ENCODE data around the gene PIGM.
A peak's percentile ranks its signal among the peaks of the same experiment; 100 is the strongest.

The PIGM gene

DNA sequence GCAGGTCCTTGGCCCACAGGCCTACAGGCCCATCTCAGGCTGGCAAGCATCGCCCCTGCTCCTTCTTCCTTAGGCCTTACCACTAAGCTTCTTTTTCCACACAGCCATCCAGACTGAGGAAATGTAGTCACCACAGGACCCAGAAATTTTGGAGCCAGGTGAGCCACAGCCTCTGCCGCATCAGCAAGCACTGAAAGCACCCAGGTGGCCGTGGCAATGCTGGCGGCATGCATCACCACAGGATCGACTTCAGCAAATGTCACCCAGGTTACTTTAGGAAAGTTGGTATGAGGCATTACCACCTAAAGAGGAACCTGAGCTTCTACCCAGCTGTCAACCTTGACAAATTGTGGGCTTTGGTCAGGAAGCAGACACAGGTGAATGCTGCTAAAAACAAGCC, 11.6 kb downstream of the PIGM start:
- DNase-seq: no peak

DNA sequence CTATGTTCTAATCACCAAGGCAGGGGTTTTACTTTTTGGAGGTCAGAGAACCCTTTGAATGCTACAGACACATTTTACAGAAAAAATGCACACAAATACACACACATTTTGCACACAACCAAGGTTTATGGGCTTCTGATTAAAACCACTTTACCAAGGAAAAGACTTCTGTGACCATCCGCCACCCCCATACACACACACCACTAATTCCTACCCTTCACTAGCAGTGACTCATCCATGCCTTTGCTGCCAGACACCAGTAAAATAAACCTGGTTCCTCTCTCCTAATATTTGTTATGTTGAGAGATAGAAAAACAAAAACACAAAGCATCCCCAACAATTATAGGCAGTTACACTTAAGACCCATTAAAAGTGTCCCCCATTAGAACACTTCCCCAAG, 12.9 kb downstream of the PIGM start:
- DNase-seq: peak; percentile 34

DNA sequence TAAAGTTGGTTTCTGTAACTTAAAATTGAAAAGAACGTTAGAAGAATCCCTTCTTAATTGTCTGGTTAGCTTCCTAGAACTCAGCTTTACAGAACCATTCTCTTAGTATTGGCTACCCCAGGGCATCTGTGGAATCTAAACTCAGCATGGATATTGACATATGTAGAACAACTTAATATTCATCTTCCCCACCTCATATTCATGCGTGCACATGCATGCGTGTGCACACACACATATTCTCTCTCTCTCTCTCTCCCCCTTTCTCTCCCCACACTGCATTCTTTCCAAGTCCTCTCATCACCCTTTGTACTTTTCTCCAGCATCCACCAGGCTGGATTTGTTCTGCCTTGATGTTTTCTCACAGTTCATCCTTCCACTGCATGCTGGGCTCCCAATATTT, 13.4 kb downstream of the PIGM start:
- DNase-seq: no peak

DNA sequence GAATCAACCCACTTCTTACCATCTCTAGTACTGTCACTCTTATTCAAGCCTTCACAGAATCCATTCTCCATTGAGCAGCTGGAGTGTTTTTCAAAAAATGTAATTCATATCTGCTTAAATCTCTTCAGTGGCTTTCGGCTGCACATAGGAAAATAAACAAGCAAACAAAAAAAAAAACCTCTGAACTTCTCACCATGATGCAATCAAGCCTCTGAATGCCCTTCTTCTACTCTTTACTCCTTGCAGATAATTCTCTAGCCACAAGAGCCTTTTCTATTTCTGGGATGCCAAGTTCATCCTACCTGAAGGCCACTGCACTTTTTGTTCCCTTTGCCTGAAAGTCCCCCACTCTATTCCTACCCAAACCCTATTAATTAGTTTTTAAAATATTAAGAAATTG, 14.2 kb downstream of the PIGM start:
- DNase-seq: no peak

DNA sequence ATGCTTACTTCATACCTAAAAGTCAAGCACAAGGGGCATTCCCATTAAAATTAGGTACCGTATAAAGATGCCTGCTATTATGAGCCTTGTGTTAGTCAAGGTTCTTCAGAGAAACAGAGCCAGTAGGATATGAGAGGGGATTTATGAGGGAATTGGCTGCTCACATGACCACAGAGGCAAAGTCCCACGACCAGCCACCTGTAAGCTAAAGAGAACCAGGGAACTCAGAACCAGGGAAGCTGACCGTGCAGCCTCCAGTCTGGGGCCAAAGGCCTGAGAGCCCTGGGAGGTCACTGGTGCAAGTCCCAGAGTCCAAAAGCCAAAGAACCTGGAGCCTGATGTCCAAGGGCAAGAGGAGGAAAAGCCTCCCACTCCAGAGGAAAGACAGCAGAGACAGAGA, 20.0 kb downstream of the PIGM start:
- DNase-seq: no peak

DNA sequence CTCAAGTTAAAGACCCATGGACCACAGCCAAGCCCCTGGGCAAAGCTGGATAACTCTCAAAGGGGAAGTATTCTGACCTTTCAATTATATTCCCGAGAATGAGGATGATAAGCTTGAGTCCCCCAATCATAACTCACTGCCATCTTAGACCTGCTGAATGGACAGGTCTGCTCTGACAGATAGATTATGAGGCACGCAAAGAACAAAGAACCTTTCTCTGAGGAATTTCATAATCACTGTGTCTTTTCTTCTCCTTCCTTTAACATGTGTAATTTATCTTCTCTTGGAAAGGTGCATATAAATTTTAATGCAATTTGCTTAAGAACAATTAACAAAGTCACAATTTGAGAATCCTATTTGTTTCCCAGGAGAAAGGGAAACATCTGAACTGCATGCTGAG, 22.0 kb downstream of the PIGM start:
- DNase-seq: no peak

DNA sequence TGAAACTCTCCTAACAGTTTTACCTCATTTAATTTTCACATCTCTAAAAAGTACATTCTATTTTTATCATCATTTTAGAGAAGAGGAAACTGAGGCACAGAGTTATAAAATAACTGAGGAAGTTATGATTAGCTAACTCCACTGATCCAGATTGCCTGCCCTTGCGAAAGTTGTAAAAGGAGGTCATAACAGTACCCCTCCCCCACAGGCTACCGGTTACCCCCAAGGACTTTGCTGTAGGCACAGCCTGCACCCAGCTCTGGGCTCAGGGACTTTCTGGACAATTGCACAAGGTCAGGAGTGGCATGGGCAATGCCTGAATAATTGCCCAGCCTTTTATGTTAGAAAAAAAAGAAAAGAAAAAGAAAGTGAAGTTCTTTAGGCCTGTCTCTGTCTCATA, 22.7 kb downstream of the PIGM start:
- DNase-seq: no peak

DNA sequence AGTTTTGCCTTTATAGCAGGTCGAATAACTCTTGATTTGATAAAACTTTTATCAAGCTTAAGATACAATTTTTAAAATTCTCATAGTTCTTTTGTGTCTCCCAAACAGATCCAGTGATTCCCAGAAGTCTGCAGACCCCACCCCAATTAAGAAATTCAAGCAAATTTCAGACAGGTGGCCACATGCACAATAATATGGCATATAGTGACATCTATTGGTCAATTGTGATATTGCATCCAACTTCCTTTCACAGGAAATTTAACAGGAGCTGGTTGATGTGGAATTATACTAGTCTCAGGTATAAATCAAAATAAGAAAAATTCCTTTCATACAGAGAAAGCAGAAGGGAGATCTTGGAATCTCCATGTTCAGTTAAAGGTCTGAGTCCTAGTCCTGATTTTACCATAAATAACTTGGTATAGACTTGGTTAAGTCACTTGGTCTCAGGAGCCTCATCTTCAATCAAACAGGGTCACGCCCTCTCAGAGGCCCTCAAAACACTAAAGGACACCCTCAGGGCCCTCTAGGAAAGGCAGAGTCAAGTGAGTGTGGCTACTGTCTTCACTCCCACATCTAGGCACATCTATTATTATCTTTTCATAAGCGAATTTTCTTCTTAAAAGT, 24.1 kb downstream of the PIGM start:
- DNase-seq: peak; percentile 41

DNA sequence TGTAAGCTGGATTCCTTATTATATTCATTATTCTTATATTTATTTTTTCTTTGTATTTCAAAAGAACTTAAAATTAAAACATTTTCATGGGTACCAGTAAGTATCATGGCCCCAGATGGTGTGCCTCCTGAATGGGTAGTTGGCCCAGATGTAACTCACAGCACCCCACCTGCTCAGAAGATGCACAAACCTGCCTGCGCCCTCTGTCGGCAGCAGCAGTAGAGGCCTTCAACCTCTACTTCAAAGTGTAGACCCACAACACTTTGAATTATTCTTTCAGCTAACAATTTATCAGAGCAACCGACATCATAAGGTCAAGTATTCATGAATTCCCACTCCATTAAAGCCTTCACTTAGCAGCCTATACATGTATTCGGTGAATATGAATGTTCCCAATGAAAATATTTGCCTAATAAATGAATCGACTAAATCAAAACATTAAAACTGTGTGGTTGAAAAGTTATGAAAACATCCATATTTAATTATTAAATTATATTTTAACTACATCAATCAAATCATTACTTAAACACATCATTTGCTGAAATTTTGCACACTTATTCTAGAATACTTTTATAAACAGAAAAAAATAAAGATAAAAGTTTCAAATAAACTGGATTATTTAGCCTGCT, 25.4 kb downstream of the PIGM start:
- DNase-seq: peak; percentile 78

DNA sequence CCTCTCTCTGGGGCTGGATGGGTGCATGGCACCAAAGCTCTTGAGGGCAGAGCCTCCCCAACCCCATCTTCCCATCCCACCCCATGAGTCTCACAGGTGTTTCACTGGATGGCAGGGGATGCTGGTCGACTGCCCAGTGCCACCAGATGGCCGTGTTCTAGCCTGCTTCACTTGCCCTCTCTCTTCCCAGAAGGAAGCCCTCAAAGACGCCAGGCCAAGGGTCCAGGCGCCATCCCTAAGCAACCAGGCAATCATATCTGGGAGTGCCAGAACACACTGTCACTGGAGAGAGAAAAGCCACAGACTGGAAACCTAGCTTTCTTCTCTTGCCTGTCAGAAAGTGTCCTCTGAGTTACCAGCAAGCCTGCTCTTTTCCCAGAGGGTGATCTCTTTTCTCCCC, 26.7 kb downstream of the PIGM start:
- DNase-seq: no peak

DNA sequence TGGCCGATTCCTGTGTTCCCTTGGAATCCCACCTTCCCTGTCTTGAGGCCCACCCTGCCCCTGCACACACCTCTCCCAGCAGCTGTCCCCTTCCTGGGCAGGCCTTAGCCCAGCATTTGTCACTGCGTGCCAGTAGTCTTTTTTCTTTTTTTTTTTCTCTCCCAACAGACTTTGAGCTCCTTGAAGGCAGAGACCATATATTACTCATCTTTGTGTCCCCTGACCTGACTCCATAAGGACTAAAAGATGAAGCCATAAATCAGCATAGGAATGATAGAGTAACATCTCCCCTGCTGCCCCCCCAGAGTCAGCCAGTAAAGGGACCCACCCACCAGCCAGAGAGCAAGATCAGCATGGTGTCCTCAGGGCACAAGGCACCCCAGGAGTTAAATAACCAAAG, 27.4 kb downstream of the PIGM start:
- no peak for DNase-seq

DNA sequence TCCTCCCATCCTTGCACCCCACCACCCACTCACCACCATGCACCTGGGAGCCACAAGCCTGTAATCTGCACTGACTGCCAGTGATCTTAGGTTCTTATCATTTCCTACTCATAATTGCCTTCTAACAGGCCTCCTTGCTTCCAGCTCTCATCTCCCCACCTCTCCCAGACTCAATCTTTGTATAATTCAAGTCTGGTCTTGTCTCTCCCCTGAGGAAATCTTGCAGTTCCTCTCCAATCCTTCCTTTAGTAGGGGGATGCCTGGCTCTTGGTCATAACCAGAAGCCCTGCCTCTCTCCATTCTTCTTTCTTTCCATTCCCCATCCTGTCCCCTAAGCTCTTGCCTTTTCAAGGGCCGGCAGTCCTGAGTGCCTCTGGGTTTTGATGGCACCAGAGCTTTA, 27.8 kb downstream of the PIGM start:
- no peak for DNase-seq

DNA sequence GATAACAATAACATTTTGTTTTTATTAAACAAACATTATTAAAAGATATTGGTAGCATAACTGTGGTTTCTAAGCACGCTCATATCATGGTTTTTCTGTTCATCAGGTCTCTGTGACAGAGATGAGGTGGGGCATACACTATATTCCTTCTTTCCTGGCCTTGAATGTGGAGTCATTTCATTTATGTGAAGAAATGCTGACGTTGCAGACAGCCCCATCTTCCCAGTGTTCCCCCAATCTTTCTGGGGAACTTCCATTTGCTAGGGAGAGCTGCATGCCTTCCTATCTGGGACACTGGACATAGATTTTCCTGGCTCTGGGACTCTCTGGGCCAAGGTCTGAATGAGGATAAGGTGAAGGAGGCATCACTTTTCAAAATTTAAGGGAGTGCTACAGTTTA, 30.4 kb downstream of the PIGM start:
- DNase-seq: no peak

DNA sequence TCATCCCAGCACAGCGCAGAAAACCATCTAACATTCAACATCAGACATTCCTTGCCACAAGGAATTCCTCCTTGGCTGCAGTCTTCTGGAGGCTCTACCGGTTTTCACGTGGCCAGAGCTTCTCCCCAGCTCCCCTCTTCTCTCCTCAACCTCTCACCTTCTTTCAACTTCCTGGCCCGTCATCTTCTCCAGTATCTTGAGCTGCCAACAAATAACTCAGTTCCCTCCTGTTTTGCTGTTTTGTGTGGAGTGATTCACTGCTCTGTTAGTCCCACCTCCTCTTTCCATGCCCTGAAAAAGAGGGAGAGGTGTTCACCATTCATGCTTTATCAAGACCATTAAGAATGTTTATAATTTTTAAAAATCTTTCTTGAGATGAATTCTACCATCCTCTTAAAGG, 32.6 kb downstream of the PIGM start:
- no peak for DNase-seq

DNA sequence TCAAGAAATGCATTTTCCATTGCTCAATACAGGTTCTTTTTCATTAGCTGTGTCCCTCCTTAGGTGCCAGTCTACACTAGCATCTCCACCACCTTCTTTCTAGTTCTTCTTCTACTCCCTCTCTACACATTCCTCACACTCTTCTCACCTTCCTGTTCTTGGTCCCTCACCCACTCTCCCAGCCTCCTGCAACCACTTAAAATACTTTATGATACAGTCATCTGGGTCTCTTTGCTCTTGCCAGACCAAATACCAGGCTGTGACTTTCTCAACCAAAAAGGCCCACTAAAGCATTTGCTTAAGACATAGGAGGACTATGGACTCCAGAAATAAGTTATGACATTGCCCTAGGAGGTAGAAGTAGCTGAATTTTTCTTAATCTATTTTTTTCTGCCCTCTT, 35.1 kb downstream of the PIGM start:
- no peak for DNase-seq

DNA sequence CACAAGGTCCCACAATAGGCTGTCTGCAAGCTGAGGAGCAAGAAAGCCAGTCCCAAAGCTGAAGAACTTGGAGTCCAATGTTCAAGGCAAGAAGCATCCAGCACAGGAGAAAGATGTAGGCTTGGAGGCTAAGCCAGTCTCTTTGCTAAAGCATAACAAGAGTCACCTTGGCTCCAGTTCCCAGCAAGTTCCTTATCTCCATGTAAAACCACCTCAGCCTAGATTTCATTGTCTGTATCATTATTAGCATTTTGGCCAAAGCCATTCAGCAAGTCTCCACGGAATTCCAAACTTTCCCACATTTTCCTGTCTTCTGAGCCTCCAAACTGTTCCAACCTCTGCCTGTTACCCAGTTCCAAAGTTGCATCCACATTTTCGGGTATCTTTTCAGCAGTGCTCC, 36.9 kb downstream of the PIGM start:
- DNase-seq: no peak

DNA sequence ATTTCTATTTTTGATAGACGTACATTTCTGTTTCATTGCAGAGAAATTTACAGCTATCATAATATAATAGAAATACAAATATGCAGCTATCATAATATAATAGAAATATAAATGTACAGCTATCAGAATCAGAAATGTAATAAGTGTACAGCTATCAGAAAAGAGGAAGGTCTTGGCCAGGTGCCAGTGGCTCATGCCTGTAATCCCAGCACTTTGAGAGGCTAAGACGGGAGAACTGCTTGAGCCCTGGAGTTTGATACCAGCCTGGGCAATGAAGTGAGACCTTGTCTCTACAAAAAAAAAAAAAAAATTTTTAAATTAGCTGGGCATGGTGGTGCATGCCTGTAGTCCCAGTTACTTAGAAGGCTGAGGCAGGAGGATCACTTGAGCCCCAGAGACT, 37.9 kb downstream of the PIGM start:
- DNase-seq: no peak

DNA sequence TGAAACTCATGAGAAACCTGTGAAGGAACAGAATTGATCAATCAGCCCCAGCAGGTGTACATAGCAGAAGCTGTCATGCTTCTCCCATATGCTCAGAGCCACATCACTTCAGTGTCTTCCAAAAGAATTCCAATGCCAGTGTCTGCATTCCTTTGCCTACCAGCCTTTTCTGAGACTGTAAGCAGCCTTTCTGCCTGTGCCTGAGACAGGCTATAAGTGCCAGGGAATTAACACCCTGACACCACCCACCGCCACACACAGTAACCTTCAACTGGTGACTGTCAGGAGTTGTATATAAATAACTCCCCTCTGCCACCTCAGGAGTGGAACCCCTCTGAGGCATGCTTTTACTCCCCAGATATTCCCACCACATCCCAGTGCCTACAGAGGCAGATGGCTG, 39.6 kb downstream of the PIGM start:
- no peak for DNase-seq

DNA sequence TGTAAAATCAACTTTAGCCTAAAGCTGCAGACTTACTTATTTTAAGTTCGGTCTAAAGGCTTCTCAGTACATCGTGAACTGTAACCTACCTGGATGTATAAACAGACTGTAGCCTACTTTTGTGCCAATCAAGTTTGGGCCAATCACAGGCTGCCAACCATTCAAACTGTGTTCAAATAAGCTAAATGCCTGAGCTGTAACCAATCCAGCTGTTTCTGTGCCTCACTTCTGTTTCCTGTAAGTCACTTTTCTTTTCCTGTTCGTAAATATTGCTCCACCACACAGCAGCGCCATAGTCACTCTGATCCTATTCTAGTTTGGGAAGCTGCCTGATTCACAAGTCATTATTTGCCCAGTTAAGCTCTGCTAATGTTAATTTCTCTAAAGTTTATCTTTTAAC, 40.3 kb downstream of the PIGM start:
- peak; percentile 19 for DNase-seq

DNA sequence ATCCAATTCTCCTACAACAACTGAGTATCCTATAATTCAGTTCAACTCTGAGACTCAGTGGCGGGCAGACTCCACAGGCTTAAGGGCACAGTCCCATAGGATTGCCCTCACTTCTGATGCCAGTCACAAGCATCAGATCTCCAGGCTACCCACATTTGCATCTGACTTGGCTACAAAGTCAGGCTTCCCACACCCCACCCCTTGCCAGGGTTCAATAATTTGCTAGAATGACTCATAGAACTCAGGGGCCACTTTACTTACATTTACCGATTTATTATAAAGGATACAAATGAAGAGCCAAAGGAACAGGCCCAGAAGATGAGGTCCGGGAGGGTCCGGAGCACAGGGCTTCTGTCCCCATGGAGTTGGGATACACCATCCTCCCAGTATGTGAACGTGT, 41.8 kb downstream of the PIGM start:
- DNase-seq: no peak

DNA sequence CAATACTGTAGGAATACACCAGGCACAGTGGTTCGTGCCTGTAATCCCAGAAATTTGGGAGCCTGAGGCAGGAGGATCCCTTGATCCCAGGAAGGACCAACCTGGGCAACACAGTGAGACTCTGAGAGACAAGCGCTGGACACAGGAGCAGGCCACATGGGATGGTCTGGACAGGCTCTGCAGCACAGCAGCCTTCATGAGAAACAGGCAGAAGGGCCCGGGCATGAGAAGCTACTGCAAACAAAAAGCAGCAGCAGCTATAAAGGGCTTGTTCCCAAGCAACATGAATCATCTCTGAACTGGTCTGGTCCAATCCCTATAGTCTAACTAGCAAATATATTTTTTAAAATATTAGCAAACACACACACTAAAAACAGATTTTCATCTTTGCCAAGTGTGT, 42.2 kb downstream of the PIGM start:
- DNase-seq: no peak

DNA sequence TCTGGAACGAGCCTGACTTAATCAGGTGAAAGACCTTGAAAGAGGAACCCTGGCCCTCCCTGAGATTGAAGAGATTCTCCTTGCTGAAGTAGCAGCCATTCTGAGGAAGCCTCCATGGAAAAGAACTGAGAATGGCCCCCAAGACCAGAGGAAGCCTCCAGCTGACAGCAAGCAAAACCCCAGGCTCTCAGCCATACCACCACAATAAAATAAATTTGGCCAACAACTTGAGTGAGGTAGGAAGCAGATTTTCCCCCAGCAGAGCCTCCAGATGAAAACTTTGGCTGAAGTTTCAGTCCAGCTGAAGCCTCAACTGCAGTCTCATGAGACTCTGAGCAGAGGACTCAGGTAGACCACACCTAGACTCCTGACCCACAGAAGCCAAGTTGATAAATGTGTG, 43.8 kb downstream of the PIGM start:
- DNase-seq: no peak

DNA sequence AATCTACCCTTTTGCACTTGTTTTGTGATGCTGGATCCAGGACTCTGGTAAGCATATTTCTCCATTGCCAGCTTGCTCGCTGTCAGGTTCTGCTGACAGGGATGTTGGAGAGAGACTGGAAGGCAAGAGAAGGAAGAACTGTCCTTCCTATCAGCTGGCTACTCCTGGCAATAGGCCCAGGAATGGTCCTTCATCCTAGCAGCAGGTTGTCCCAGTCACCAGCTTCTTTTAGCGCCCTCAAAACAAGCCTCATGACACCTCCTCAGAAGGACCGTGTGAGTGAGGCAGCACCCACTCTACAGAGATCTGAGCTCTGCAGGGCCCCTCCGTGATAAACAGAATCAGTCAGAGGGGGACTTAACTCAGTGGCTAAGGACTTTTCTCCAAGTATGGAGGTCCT, 44.6 kb downstream of the PIGM start:
- DNase-seq: no peak

DNA sequence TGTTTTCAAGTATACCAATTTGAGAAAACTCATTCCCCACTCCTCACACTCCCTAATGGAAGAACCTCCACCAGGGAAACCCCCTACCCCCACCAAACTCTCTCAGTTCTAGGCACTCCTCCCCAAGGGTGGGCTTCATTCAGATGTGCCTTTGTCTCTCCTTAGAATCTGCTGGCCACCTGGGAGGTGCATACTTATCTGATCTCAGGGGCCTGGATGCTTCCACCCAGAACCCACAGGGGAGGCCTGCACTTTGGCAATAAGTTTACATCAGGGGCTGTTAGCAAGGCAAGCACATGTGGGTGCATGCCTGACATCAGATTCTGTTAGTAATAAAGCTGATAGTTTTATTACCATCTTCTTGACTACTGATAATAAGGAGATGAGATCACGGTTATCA, 45.3 kb downstream of the PIGM start:
- DNase-seq: no peak

DNA sequence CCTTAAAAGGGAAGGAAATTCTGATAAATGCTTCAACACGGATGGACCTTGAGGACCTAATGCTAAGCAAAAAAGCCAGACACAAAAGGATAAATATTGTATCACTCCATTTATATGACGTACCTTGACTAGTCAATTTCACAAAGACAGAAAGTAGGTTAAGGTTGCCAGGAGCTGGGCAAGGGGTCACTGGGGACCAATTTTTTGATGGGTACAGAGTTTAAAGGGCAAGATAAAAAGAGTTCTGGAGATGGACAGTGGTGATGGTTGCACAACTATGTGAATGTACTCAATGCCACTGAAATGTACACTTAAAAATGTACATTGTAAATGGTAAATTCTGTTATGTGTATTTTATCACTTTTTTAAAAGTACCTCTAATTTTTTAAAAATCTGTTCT, 45.7 kb downstream of the PIGM start:
- no peak for DNase-seq

DNA sequence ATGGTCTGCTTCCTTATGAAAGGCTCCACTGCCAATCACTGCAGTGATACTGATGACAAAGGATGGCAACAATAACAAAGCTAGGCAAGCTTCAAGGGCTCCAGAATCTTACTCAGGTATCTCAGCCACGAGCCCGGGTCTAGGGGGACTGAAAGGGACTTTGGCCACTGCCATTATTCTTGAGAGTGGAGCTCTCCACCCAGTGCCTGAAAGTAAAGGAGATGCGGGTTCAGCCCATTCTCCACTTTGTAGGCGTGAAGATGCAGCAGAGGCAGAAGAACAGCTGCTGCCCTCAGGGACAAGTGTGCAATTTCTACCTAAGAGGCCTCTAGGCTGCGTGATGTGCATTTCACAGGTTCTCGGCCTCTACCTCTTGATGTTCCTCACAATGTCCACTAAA, 46.3 kb downstream of the PIGM start:
- DNase-seq: no peak

All from activated CD4-positive, alpha-beta T cell treated with anti-CD3 and anti-CD28 coated beads, Interleukin-2, Interleukin-6, amounts not matched to agents 100 ng/mL and 50 ng/mL, durations not matched to agents 16 hours and 8 hours (primary cell).